ENCODE results near the gene TUBB2A. TPM values are rescaled to one million over a fixed set of nuclear protein-coding genes. Genes with fewer than 3 reads are reported as not detected.
A peak's percentile ranks its signal among the peaks of the same experiment; 100 is the strongest.

TUBB2A gene
- total RNA-seq, 1 donor from 2014 or later = 64.5 TPM

- DNase-seq (ENCODE audit: low spot score) (no peak), ATAC-seq (peak; percentile 42)
These were observed 31.5 kb downstream of the TUBB2A start for GRCh38 chr6:3125815-3126214.

- no peak for ATAC-seq
- no peak for DNase-seq (ENCODE audit: low spot score)
These were observed 32.7 kb downstream of the TUBB2A start for GRCh38 chr6:3124667-3125066.

GRCh38 chr6:3122823-3123182, 34.5 kb downstream of the TUBB2A start:
- DNase-seq (ENCODE audit: low spot score) (no peak), ATAC-seq (no peak)

GRCh38 chr6:3120765-3121089, 36.6 kb downstream of the TUBB2A start:
- DNase-seq (ENCODE audit: low spot score) = no peak
- ATAC-seq = peak; percentile 21

GRCh38 chr6:3119040-3119723, 38.2 kb downstream of the TUBB2A start:
- peak; percentile 72 for DNase-seq (ENCODE audit: low spot score)

GRCh38 chr6:3118353-3119039, 38.8 kb downstream of the TUBB2A start, which contains the start of gene BPHL:
TSS of gene BPHL (plus strand) at chr6:3118711. CDS start at chr6:3118741, 30 bp downstream.
- ATAC-seq (peak; percentile 89), DNase-seq (ENCODE audit: low spot score) (peak; percentile 99)

More at GRCh38 chr6:3119040-3119723, 38.2 kb downstream of the TUBB2A start:
- ATAC-seq = peak; percentile 65

- ATAC-seq (no peak), DNase-seq (ENCODE audit: low spot score) (no peak)
These were observed 39.4 kb downstream of the TUBB2A start for GRCh38 chr6:3117912-3118352.

GRCh38 chr6:3114377-3114776, 43.0 kb downstream of the TUBB2A start:
- no peak for DNase-seq (ENCODE audit: low spot score)
- no peak for ATAC-seq

- no peak for DNase-seq (ENCODE audit: low spot score)
- no peak for ATAC-seq
These were observed 47.6 kb downstream of the TUBB2A start for GRCh38 chr6:3109761-3110160.

GRCh38 chr6:3108746-3109414, 48.5 kb downstream of the TUBB2A start:
- DNase-seq (ENCODE audit: low spot score) (no peak), ATAC-seq (no peak)

Other genes with a start within 250 kb of the TUBB2A start
- gene SERPINB6, start 186.0 kb downstream of the TUBB2A start, total RNA-seq = 31.8 TPM
- gene NQO2, start 157.7 kb downstream of the TUBB2A start, total RNA-seq = 62.7 TPM
- 12.6 TPM for gene RIPK1, start 89.0 kb downstream of the TUBB2A start, total RNA-seq
- gene BPHL, start 38.8 kb downstream of the TUBB2A start, total RNA-seq = 119 TPM
- 2.1 TPM for gene TUBB2B, start 70.1 kb upstream of the TUBB2A start, total RNA-seq
- gene PSMG4, start 101.4 kb upstream of the TUBB2A start, total RNA-seq = 11.9 TPM

Data from left lobe of liver (tissue), 2 donors.